A172 (cell line): ENCODE data around the gene LIME1. TPM values are rescaled to one million over a fixed set of nuclear protein-coding genes. Genes with fewer than 3 reads are reported as not detected.
A peak's percentile ranks its signal among the peaks of the same experiment; 100 is the strongest.
"Not testable (repeated sequence)": the region's sequence is repeated elsewhere in the genome, so short reads cannot be mapped to it uniquely, and the experiment has no call there.

Source experiments
- DNase-seq: peaks from one replicate; pipeline ENCODE4 v3.0.0-alpha.2; 2015; ENCODE audit warnings: low spot score
- total RNA-seq: library from RNA; depleted of rRNA; stranded (reverse); fragments of >200 nt; shearing (Covaris generic); gene quantifications from 2 replicates; pipeline ENCODE4 v1.2.3, GENCODE V29; 2014

LIME1 gene
- total RNA-seq, 1 experiment from 2014 or later: 53.8 TPM

DNA sequence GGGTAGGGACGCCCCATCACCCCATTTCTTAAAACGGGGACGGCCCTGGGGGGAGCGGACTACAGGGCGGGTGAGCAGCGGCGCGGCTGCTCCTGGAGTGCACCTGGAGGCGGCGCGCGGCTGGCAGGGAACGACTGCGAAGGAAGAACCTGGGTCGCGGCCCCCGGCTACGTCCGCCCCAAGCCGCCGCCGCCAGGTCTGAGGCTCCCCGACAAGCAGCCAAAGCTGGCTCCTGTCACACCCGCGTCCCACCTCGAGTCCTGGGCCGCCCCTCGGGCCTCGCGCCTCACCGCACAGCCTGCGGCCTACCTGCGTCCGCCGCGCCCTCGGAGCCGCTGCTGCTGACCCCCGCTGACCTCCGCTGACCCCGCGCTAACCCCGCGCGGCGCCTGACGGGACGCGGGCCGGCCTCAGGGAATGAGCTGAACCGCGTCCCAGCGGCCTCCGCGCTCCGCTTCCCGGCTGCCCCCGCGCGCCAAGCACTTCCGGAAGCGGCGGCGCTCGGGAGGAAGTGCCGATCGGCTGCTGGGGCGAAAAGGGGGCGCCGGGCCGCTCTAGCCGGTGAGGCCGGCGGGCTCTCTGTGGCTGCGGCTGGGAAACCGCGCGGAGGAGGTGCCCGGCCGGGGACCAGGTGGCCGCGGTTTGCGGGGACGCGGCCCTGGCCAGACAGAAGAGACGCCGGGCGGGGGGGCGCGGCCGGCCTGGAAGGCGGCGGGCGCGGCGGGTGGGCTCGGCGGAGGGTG lies 28.7 kb upstream of the LIME1 start, which contains the start of the genes ARFRP1 and ZGPAT:
TSS of gene ARFRP1 (minus strand) at position 419 of the 743 bp plus-strand sequence. CDS start 885 bp downstream, outside the sequence.
TSS of gene ZGPAT (plus strand) at position 482 of the 743 bp plus-strand sequence. CDS start 542 bp downstream, outside the sequence.
- peak; percentile 58 for DNase-seq

GRCh38 chr20:63708301-63709148 lies 27.9 kb upstream of the LIME1 start:
- DNase-seq: no peak

- no peak for DNase-seq
These were observed 27.3 kb upstream of the LIME1 start for GRCh38 chr20:63709149-63709527.

- DNase-seq: no peak
These were observed 25.3 kb upstream of the LIME1 start for GRCh38 chr20:63711085-63711645.

DNA sequence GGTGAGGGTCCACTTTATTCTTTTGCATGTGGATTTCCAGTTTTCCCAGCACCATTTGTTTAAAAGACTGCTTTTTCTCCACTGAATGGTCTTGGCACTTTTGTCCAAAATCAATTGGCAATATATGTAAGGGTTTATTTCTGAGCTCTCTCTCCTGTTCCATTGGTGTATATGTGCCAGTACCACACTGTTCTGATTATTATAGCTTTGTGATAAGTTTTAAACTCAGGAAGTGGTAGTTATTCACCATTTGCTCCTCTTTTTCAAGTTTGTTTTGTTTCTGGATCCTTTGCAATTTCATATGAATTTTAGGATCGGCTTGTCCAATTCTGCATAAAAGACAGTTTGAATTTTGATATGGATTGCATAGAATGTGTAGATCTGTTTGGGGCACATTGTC lies 24.3 kb upstream of the LIME1 start:
- no peak for DNase-seq

GRCh38 chr20:63714858-63715257 lies 21.6 kb upstream of the LIME1 start:
- no peak for DNase-seq

- no peak for DNase-seq
These were observed 17.5 kb upstream of the LIME1 start for GRCh38 chr20:63718996-63719395.

GRCh38 chr20:63722967-63723622 lies 13.4 kb upstream of the LIME1 start:
- DNase-seq: not testable (repeated sequence)

DNA sequence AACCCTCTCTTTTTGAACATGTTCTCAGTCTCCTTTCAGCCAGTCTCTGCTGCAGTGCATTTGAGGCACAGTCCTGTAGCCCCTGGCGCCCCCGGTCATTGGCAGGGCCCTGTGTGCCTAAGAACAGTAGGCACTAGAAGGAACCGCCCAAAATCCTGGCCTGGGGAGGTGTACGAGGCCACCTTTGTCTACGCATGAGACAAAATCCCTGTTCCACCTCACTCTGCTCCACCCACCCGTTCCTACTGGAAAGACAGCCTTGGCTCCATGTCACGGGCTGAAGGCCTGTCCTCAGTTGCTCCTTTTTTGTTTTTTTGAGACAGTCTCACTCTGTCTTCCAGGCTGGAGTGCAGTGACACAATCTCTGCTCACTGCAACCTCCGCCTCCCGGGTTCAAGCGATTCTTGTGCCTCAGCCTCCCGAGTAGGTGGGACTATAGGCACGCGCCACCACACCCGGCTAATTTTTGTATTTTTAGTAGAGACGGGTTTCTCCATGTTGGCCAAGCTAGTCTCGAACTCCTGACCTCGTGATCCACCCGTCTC lies 6.2 kb upstream of the LIME1 start:
- DNase-seq: not testable (repeated sequence)

DNA sequence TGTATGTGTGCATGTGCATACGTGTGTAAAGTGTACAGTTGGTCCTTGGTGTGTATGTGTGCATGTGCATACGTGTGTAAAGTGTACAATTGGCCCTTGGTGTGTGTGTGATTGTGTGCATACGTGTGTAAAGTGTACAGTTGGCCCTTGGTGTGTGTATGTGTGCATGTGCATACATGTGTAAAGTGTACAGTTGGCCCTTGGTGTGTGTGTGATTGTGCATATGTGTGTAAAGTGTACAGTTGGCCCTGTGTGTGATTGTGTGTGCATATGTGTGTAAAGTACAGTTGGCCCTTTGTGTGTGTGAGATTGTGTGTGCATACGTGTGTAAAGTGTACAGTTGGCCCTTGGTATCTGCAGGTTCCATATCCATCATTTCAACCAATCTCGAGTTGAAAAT lies 5.1 kb upstream of the LIME1 start:
- DNase-seq: no peak

GRCh38 chr20:63732118-63733095 lies 4.1 kb upstream of the LIME1 start:
- DNase-seq: no peak

DNA sequence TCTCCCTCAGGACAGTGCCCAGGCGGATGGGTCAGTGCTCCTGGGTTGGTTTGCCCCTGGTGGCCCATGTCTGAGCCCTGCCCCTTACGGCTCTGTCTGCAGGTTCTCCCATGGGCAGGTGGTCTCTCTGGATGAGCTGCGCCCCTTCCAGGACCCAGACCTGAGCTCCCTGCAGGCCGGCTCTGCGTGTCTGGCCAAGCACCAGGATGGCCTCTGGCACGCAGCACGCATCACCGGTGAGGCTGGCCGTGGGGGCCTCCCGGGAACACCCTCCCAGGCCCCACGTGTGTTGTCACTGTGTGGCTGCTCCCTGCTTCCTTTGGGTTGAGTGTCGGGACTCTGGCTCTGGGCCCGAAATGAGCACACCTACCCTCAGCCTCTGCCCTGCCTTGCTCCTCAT lies 3.3 kb upstream of the LIME1 start:
- DNase-seq: no peak

GRCh38 chr20:63733579-63734081 lies 2.8 kb upstream of the LIME1 start:
- DNase-seq: no peak

GRCh38 chr20:63734111-63734945 lies 2.1 kb upstream of the LIME1 start:
- DNase-seq: no peak

DNA sequence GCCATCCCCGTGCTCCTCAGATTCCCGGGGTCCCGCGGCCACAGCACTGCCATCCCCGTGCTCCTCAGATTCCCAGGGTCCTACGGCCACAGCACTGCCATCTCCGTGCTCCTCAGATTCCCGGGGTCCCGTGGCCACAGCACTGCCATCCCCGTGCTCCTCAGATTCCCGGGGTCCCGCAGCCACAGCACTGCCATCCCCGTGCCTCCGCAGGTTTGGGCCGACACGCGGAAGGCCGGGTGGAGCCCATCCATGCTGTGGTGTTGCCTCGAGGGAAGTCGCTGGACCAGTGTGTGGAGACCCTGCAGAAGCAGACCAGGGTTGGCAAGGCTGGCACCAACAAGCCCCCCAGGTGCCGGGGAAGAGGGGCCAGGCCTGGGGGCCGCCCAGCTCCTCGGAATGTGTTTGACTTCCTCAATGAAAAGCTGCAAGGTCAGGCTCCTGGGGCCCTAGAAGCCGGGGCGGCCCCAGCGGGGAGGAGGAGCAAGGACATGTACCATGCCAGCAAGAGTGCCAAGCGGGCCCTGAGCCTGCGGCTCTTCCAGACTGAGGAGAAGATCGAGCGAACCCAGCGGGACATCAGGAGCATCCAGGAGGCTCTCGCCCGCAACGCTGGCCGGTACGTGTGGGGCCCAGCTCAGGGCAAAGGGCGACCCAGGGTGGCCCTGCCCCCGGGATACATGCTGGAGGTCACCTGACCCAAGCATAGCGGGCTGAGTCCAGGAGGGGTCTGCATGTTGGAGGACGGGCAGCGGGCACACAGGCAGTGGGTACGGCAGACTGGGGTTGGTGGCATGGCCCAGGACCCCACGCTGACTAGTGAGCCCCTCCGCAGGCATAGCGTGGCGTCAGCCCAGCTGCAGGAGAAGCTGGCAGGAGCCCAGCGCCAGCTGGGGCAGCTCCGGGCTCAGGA lies 1.3 kb upstream of the LIME1 start:
- no peak for DNase-seq

GRCh38 chr20:63736893-63737694 lies 630 bp downstream of the LIME1 start:
- DNase-seq: no peak

GRCh38 chr20:63737695-63737944 lies 1.2 kb downstream of the LIME1 start:
- DNase-seq: no peak
